CD14-positive monocyte (primary cell): Measurements from ENCODE around the gene EPB41L4B. TPM values are rescaled to one million over a fixed set of nuclear protein-coding genes. Genes with fewer than 3 reads are reported as not detected.
A peak's percentile ranks its signal among the peaks of the same experiment; 100 is the strongest.

Experiments used
- DNase-seq, 3 donors: peaks; one replicate each; pipeline ENCODE4 v3.0.0-alpha.2; 2011 to 2022
- H2AFZ ChIP-seq: 2 replicates; pipeline ENCODE4 v1.6.0; 2012; ENCODE audit warnings: mild to moderate bottlenecking, low read depth, low read length, inconsistent platforms; ENCODE audit not compliant: insufficient read depth, poor library complexity, severe bottlenecking
- H3K27ac ChIP-seq, 2 donors: 1 replicate in 1 of 2; 2 replicates in 1 of 2; pipeline ENCODE4 v1.5.1; 2012 to 2013; ENCODE audit warnings: low read length in 2 of 2, control low read depth in 1 of 2, inconsistent platforms in 1 of 2, low read depth in 1 of 2, mild to moderate bottlenecking in 1 of 2
- H3K27me3 ChIP-seq, 2 donors: one replicate each; pipeline versions ENCODE4 v1.6.0 to v1.6.1; 2011 to 2013; ENCODE audit warnings: low read length in 2 of 2; ENCODE audit not compliant: control insufficient read depth in 2 of 2, insufficient read depth in 2 of 2
- H3K36me3 ChIP-seq, 2 donors: replicated peaks in 1 of 2; 1 replicate in 1 of 2; 2 replicates in 1 of 2; pipeline versions ENCODE4 v1.5.1 to v1.6.1; 2012 to 2013; ENCODE audit warnings: low read length in 2 of 2, control low read depth in 1 of 2, inconsistent platforms in 1 of 2, mild to moderate bottlenecking in 1 of 2; ENCODE audit not compliant: insufficient read depth in 2 of 2, control insufficient read depth in 1 of 2
- H3K4me1 ChIP-seq, 2 donors: 1 replicate in 1 of 2; 2 replicates in 1 of 2; pipeline versions ENCODE4 v1.5.1 to v1.6.1; 2012 to 2013; ENCODE audit warnings: low read length in 2 of 2, control low read depth in 1 of 2, inconsistent platforms in 1 of 2, mild to moderate bottlenecking in 1 of 2, moderate library complexity in 1 of 2; ENCODE audit not compliant: insufficient read depth in 2 of 2, control insufficient read depth in 1 of 2
- H3K4me2 ChIP-seq: replicated peaks from 2 replicates; pipeline ENCODE3; 2012; ENCODE audit warnings: low read length, moderate library complexity, mild to moderate bottlenecking; ENCODE audit not compliant: poor library complexity, severe bottlenecking; ENCODE audit errors: extremely low read depth
- H3K4me3 ChIP-seq, 3 experiments: fragments of 200-600 bp in 1 of 3; sonication (generic) in 1 of 3; replicated peaks in 1 of 3; 1 replicate in 2 of 3; 2 replicates in 1 of 3; pipeline ENCODE4 v1.5.1; 2011 to 2013; ENCODE audit warnings: low read length in 3 of 3, mild to moderate bottlenecking in 3 of 3, control low read depth in 2 of 3, low read depth in 2 of 3, inconsistent platforms in 1 of 3, moderate library complexity in 1 of 3
- H3K79me2 ChIP-seq: 2 replicates; pipeline ENCODE4 v1.6.0; 2012; ENCODE audit warnings: mild to moderate bottlenecking, control low read depth, inconsistent platforms, low read length, moderate library complexity; ENCODE audit not compliant: insufficient read depth
- H3K9ac ChIP-seq: 2 replicates; pipeline ENCODE4 v1.6.0; 2017; ENCODE audit warnings: low read length, mild to moderate bottlenecking; ENCODE audit not compliant: insufficient read depth, poor library complexity, severe bottlenecking
- H3K9me3 ChIP-seq, 2 donors: replicated peaks in 1 of 2; 1 replicate in 1 of 2; 2 replicates in 1 of 2; pipeline versions ENCODE4 v1.5.1 to v1.6.1; 2012 to 2013; ENCODE audit warnings: low read length in 2 of 2, control low read depth in 1 of 2; ENCODE audit not compliant: control insufficient read depth in 1 of 2, insufficient read depth in 1 of 2
- H4K20me1 ChIP-seq: 2 replicates; pipeline ENCODE4 v1.6.0; 2012; ENCODE audit warnings: mild to moderate bottlenecking, low read length, control low read depth, moderate library complexity; ENCODE audit not compliant: insufficient read depth
- H3K27ac Mint-ChIP-seq, 7 donors: one replicate each; pipeline ENCODE4 v1.8.0; 2020; ENCODE audit warnings: mild to moderate bottlenecking in 7 of 7, mixed read lengths in 7 of 7, moderate library complexity in 6 of 7, inconsistent platforms in 2 of 7
- H3K27me3 Mint-ChIP-seq, 3 donors: one replicate each; pipeline ENCODE4 v1.8.0; 2021 to 2022; ENCODE audit warnings: low read depth in 3 of 3, mild to moderate bottlenecking in 3 of 3, mixed read lengths in 3 of 3, moderate library complexity in 3 of 3, inconsistent platforms in 1 of 3
- H3K36me3 Mint-ChIP-seq, 2 donors: one replicate each; pipeline ENCODE4 v1.8.0; 2020; ENCODE audit warnings: mixed read lengths in 2 of 2, inconsistent platforms in 1 of 2, mild to moderate bottlenecking in 1 of 2
- H3K4me1 Mint-ChIP-seq: one replicate; pipeline ENCODE4 v1.8.0; 2020; ENCODE audit warnings: mild to moderate bottlenecking, mixed read lengths
- H3K4me3 Mint-ChIP-seq, 2 donors: one replicate each; pipeline ENCODE4 v1.8.0; 2020; ENCODE audit warnings: mild to moderate bottlenecking in 2 of 2, mixed read lengths in 2 of 2, moderate library complexity in 1 of 2
- H3K9me3 Mint-ChIP-seq, 7 donors: one replicate each; pipeline ENCODE4 v1.8.0; 2020 to 2022; ENCODE audit warnings: mixed read lengths in 7 of 7, mild to moderate bottlenecking in 6 of 7, moderate library complexity in 6 of 7, inconsistent platforms in 2 of 7
- WGBS: methylation state at CpG from one replicate; pipeline ENCODE4 v1.1.5; 2013; ENCODE audit warnings: missing lambda C conversion rate; ENCODE audit not compliant: insufficient coverage; 5-methylcytosine and 5-hydroxymethylcytosine counted together
- intact Hi-C, 2 donors: fragments of 100-400 bp; cut with micrococcal nuclease; formaldehyde crosslinking; loops; one replicate each; pipeline versions ENCODE4 v1.15.0 to v1.15.1; 2023
- polyA plus RNA-seq, 3 donors: library from polyadenylated mRNA; depleted of rRNA in 1 of 3; unstranded in 2 of 3; stranded (reverse) in 1 of 3; fragments of 300-500 nt in 2 of 3; fragments of >200 nt in 1 of 3; fragmentation: Illumina TruSeq in 2 of 3; gene quantifications; 1 replicate in 2 of 3; 2 replicates in 1 of 3; pipeline ENCODE4 v1.2.3, GENCODE V29; 2012 to 2021
- TF ChIP-seq, protein P1 (sequence below): fragments of 200-600 bp; IDR thresholded peaks from one replicate; pipeline ENCODE4 v1.8.0; 2022; ENCODE audit warnings: antibody characterized with exemption, mild to moderate bottlenecking

The EPB41L4B gene
- polyA plus RNA-seq, 3 donors, result not detected

- peaks cover 46 to 68% (median 49%) of the 10 kb centered on the region in 3 donors for H3K27me3 Mint-ChIP-seq
- WGBS, result 87% methylated on average over 9 of the region's 16 CpGs
- H3K4me1 ChIP-seq, result no peaks in the 10 kb centered on the region
Observed at GRCh38 chr9:109166171-109166770, 154.6 kb downstream of the EPB41L4B start.

DNA sequence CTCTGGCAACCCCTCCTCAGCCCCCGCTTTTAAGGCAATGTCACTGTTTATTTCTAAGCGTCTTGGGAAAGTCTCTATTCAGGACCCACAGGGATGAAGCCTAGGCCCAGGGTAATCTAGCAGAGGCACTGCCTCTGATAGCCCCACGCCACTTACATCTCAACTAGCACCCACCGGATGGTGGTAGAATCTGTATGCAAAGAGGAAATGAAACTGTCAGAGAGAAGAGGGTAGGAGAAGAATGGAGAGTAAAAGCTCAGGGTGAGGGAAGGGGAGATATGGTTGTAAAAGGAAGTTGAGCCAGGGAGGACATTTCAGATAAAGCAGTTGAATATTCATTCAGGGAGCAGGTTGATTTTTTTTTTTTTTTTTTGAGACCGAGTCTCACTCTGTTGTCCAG is 156.8 kb downstream of the EPB41L4B start:
- no peaks in the 10 kb centered on the region for H3K36me3 Mint-ChIP-seq
- H3K4me2 ChIP-seq, result no peak overlapping the region
- peak overlapping the region in 1 of 2 donors; percentile 40 for H3K4me3 Mint-ChIP-seq
- H3K9me3 ChIP-seq, result peaks cover 6% of the 10 kb centered on the region in 2 donors
- 80% methylated on average over 1 of the region's 5 CpGs for WGBS
- H3K27me3 ChIP-seq, result peaks cover 34 to 44% of the 10 kb centered on the region in 2 donors
- peak overlapping the region in 1 of 7 donors; percentile 31 for H3K27ac Mint-ChIP-seq
- no peaks in the 10 kb centered on the region for H4K20me1 ChIP-seq
- peaks cover 0 to 17% (median 9%) of the 10 kb centered on the region in 7 donors for H3K9me3 Mint-ChIP-seq
- intact Hi-C loops, result no loop called here
- H3K27me3 Mint-ChIP-seq, result peaks cover 49 to 74% (median 53%) of the 10 kb centered on the region in 3 donors
- no peaks in the 10 kb centered on the region for H3K36me3 ChIP-seq
- H3K27ac ChIP-seq, result no peak overlapping the region
- no peak overlapping the region for H3K4me3 ChIP-seq
- no peak overlapping the region for H3K9ac ChIP-seq
- no peaks in the 10 kb centered on the region for H3K79me2 ChIP-seq
- DNase-seq, result no peak
- no peak overlapping the region for H2AFZ ChIP-seq
- H3K4me1 Mint-ChIP-seq, result peaks cover 5% of the 10 kb centered on the region
- TF ChIP-seq, protein P1, sequence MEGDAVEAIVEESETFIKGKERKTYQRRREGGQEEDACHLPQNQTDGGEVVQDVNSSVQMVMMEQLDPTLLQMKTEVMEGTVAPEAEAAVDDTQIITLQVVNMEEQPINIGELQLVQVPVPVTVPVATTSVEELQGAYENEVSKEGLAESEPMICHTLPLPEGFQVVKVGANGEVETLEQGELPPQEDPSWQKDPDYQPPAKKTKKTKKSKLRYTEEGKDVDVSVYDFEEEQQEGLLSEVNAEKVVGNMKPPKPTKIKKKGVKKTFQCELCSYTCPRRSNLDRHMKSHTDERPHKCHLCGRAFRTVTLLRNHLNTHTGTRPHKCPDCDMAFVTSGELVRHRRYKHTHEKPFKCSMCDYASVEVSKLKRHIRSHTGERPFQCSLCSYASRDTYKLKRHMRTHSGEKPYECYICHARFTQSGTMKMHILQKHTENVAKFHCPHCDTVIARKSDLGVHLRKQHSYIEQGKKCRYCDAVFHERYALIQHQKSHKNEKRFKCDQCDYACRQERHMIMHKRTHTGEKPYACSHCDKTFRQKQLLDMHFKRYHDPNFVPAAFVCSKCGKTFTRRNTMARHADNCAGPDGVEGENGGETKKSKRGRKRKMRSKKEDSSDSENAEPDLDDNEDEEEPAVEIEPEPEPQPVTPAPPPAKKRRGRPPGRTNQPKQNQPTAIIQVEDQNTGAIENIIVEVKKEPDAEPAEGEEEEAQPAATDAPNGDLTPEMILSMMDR, result no peak
- no peaks in the 10 kb centered on the region for H3K4me1 ChIP-seq

More at GRCh38 chr9:109166171-109166770, 154.6 kb downstream of the EPB41L4B start:
- no peak for DNase-seq
- Histone ChIP-seq H3K9ac (no peak overlapping the region), H3K36me3 (no peaks in the 10 kb centered on the region), H2AFZ (no peak overlapping the region), H3K27ac (no peak overlapping the region), H4K20me1 (no peaks in the 10 kb centered on the region), H3K27me3 (peaks cover 36 to 53% of the 10 kb centered on the region in 2 donors), H3K9me3 (peaks cover 6% of the 10 kb centered on the region in 2 donors), H3K79me2 (no peaks in the 10 kb centered on the region), H3K4me2 (no peak overlapping the region), H3K4me3 (no peak overlapping the region)
- TF ChIP-seq, protein P1, result no peak
- Mint-ChIP-seq H3K4me3 (peak overlapping the region in 1 of 2 donors; percentile 63), H3K4me1 (peaks cover 5% of the 10 kb centered on the region), H3K9me3 (peaks cover 0 to 17% (median 9%) of the 10 kb centered on the region in 7 donors), H3K36me3 (no peaks in the 10 kb centered on the region), H3K27ac (no peak overlapping the region)
- intact Hi-C loops, result no loop called here
